AG04450 (cell line): ENCODE data around the gene KCNN1. TPM values are rescaled to one million over a fixed set of nuclear protein-coding genes. Genes with fewer than 3 reads are reported as not detected.

Experiments used
- CTCF ChIA-PET: fragments of 300-600, 350-600 bp; formaldehyde crosslinking; extraction: SDS; loops from one replicate; lab custom pipeline; 2022; ENCODE audit warnings: antibody characterized with exemption, inconsistent platforms; lab: Charles Lee
- POLR2A ChIA-PET: fragments of 350-600 bp; formaldehyde crosslinking; extraction: SDS; loops from one replicate; lab custom pipeline; 2021; ENCODE audit warnings: antibody characterized with exemption, inconsistent platforms; lab: Yijun Ruan, JAX
- DNase-seq: peaks from one replicate; pipeline ENCODE4 v3.0.0-alpha.2; 2011; ENCODE audit warnings: low read depth, low spot score
- H3K27ac ChIP-seq: one replicate; pipeline ENCODE4 v1.5.1; 2012; ENCODE audit warnings: low read depth, low read length, control low read depth
- H3K27me3 ChIP-seq: one replicate; pipeline ENCODE4 v1.6.0; 2012; ENCODE audit warnings: low read length; ENCODE audit not compliant: control insufficient read depth, insufficient read depth
- H3K4me3 ChIP-seq: 2 replicates; pipeline ENCODE4 v1.5.1; 2011; ENCODE audit warnings: mild to moderate bottlenecking, low read depth, low read length, control low read depth
- H3K9me3 ChIP-seq: 2 replicates; pipeline ENCODE4 v1.5.1; 2012; ENCODE audit warnings: low read length; ENCODE audit not compliant: control insufficient read depth, insufficient read depth
- polyA plus RNA-seq: library from polyadenylated mRNA; depleted of rRNA; stranded (reverse); fragments of >200 nt; gene quantifications from 2 replicates; pipeline ENCODE4 v1.2.3, GENCODE V29; 2011
- TF ChIP-seq, protein P1 (sequence below): IDR thresholded peaks from 2 replicates; pipeline ENCODE4 v1.5.1; 2011; ENCODE audit warnings: low read depth, low read length, control low read depth, inconsistent platforms

The KCNN1 gene
- polyA plus RNA-seq, 1 experiment: 0.07 TPM

DNA sequence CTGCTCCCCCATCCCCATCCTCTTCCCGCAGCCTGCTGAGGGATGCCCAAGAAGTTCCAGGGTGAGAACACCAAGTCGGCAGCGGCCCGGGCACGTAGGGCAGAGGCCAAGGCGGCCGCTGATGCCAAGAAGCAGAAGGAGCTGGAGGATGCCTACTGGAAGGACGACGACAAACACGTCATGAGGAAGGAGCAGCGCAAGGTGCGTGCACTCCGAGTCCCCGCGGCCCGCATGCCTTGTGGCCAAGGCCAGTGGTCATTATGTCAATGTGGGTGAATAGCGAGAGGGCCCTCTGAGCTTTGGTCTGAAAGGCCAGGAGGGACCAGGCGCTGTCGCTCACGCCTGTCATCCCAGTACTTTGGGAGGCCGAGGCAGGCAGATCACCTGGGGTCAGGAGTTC is 30.5 kb upstream of the KCNN1 start:
- DNase-seq: no peak
- TF ChIP-seq, protein P1, sequence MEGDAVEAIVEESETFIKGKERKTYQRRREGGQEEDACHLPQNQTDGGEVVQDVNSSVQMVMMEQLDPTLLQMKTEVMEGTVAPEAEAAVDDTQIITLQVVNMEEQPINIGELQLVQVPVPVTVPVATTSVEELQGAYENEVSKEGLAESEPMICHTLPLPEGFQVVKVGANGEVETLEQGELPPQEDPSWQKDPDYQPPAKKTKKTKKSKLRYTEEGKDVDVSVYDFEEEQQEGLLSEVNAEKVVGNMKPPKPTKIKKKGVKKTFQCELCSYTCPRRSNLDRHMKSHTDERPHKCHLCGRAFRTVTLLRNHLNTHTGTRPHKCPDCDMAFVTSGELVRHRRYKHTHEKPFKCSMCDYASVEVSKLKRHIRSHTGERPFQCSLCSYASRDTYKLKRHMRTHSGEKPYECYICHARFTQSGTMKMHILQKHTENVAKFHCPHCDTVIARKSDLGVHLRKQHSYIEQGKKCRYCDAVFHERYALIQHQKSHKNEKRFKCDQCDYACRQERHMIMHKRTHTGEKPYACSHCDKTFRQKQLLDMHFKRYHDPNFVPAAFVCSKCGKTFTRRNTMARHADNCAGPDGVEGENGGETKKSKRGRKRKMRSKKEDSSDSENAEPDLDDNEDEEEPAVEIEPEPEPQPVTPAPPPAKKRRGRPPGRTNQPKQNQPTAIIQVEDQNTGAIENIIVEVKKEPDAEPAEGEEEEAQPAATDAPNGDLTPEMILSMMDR: no peak
- Histone ChIP-seq H3K27me3 (peaks cover 3% of the 10 kb centered on the region), H3K9me3 (no peaks in the 10 kb centered on the region), H3K27ac (no peak overlapping the region), H3K4me3 (no peak overlapping the region)
- ChIA-PET POLR2A (no interaction called here), CTCF (interaction anchor here (0.6 to 5.3 kb wide), 7 partner anchors 10 to 77 kb away, joined by 3 to 246 read pairs (median 6); partner anchors contain the start of genes RPL18A and SLC5A5)

DNA sequence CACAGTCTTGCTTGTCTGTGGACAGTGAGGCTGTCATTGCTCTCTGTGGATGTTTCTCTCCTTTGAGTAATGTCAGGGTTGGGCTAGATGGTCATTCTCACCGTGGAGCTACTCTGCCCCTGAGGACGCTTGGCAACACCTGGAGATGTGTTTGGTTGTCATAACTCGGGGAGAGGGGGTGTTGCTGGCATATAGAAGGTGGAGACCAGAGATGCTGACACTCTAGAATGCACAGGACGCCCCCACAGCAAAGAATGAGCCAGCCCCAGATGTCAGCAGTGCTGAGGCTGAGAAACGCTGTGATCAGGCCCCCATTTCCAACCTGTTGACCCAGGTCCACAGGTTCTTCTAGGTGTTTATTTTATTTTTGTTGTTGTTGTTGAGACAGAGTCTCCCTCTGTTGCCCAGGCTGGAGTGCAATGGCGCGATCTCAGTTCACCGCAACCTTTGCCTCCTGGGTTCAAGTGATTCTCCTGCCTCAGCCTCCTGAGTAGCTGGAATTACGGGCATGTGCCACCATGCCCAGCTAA is 29.5 kb upstream of the KCNN1 start:
- POLR2A ChIA-PET: interaction anchor here (0.6 to 0.9 kb wide), 3 partner anchors 9 to 72 kb away, joined by 3 to 4 read pairs (median 4); no protein-coding TSS in a partner anchor
- H3K27me3 ChIP-seq: no peaks in the 10 kb centered on the region

DNA sequence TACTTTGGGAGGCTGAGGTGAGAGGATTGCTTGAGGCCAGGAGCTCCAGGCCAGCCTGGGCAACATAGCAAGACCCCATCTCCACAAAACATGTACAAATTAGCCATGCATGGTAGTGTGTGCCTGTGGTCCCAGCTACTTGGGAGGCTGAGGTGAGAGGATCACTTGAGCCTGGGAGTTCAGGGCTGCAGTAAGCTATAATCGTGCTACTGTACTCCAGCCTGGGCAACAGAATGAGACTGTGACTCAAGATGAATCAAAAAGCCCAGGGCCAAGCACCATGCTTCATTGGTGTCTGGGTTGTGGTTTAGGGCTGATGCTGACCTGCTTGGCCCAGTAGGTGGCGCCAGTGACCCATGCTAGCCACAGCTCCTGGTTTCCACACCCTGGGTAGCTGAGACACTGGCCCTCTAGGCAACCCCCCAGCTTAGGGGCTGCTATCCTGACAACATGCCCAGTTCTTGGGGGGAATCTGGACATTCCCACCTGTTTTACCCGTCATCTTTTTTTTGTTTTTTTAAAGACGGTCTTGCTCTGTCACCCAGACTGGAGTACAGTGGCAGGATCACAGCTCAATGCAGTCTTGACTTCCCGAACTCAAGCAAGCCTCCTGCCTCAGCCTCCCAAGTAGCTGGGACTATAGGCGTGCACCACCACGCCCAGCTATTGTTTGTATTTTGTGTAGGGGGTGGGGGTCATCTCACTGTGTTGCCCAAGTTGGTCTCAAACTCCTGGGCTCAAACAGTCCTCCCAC is 28.6 kb upstream of the KCNN1 start:
- Histone ChIP-seq H3K4me3 (no peak overlapping the region), H3K27ac (no peak overlapping the region), H3K9me3 (no peaks in the 10 kb centered on the region), H3K27me3 (no peaks in the 10 kb centered on the region)
- TF ChIP-seq, protein P1: peak; percentile 94
- POLR2A ChIA-PET: interaction anchor here (0.5 to 0.9 kb wide), 7 partner anchors 8 to 1204 kb away, joined by 3 to 10 read pairs (median 4); no protein-coding TSS in a partner anchor
- CTCF ChIA-PET: interaction anchor here (0.6 to 5.3 kb wide), 23 partner anchors 8 to 804 kb away, joined by 3 to 246 read pairs (median 3); partner anchors contain the start of gene SLC5A5
- peak; percentile 65 for DNase-seq

More for the DNA sequence above, 29.5 kb upstream of the KCNN1 start:
- Histone ChIP-seq H3K4me3 (no peak overlapping the region), H3K9me3 (no peaks in the 10 kb centered on the region), H3K27ac (no peak overlapping the region)
- TF ChIP-seq, protein P1: no peak
- DNase-seq: no peak
- CTCF ChIA-PET: interaction anchor here (0.6 to 5.3 kb wide), 18 partner anchors 9 to 804 kb away, joined by 3 to 246 read pairs (median 4); partner anchors contain the start of genes RPL18A and SLC5A5

DNA sequence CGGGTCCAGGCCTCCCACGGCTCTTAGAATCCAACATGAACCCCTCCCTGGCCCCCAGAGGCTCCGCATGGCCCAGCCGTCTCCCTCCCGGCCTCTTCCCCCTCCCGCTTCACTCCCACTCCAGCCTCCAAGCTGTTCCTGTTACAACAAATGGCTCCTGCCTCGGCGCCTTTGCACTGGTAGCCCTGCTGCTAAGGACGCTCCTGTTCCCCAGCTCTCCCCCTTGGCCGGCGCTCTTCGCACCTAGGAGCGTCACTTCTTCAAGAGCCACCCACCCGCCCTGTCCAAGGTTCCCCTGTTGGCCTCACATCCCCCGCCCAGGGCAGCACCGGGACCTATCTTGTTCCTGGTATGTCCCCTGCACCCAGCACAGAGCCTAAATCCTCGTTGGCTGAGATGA is 24.7 kb upstream of the KCNN1 start:
- Histone ChIP-seq H3K27ac (no peak overlapping the region), H3K4me3 (no peak overlapping the region), H3K9me3 (no peaks in the 10 kb centered on the region; the same call in 1 of the 2 replicates), H3K27me3 (no peaks in the 10 kb centered on the region)
- TF ChIP-seq, protein P1: no peak
- POLR2A ChIA-PET: no interaction called here
- CTCF ChIA-PET: interaction anchor here (0.6 to 6.7 kb wide), 3 partner anchors 54 to 116 kb away, joined by 3 to 84 read pairs (median 12); no protein-coding TSS in a partner anchor
- DNase-seq: no peak
